WTC11 (cell line): ENCODE measurements around the gene NKAIN2.

Source experiments
- CBFB ChIP-seq: sonication (generic); formaldehyde crosslinking; IDR thresholded peaks from 2 replicates; pipeline ENCODE4 v1.8.1; 2022; ENCODE audit warnings: mild to moderate bottlenecking, low read depth, missing genetic modification reagents
- NR1H2 ChIP-seq: sonication (generic); formaldehyde crosslinking; IDR thresholded peaks from 2 replicates; pipeline ENCODE4 v1.9.0; 2021; ENCODE audit warnings: mild to moderate bottlenecking, moderate library complexity, missing genetic modification reagents
- NR3C1 ChIP-seq: sonication (generic); formaldehyde crosslinking; conservative IDR thresholded peaks from 2 replicates; pipeline ENCODE4 v1.8.1; 2023; ENCODE audit warnings: low read depth, mild to moderate bottlenecking, missing genetic modification reagents
- TCF7 ChIP-seq: sonication (generic); formaldehyde crosslinking; IDR thresholded peaks from 2 replicates; pipeline ENCODE4 v1.8.0; 2022; ENCODE audit warnings: mild to moderate bottlenecking, low read depth, missing genetic modification reagents, moderate library complexity
- TEAD1 ChIP-seq: sonication (generic); formaldehyde crosslinking; IDR thresholded peaks from 2 replicates; pipeline ENCODE4 v1.8.0; 2022; ENCODE audit warnings: mild to moderate bottlenecking, missing genetic modification reagents
- TEAD4 ChIP-seq: sonication (generic); formaldehyde crosslinking; IDR thresholded peaks from 2 replicates; pipeline ENCODE4 v1.8.0; 2022; ENCODE audit warnings: mild to moderate bottlenecking, missing genetic modification reagents
- TF ChIP-seq, protein P1 (sequence below): fragments of 200-600 bp; IDR thresholded peaks from 2 replicates; pipeline ENCODE4 v1.8.0; 2022; ENCODE audit warnings: antibody characterized with exemption

DNA sequence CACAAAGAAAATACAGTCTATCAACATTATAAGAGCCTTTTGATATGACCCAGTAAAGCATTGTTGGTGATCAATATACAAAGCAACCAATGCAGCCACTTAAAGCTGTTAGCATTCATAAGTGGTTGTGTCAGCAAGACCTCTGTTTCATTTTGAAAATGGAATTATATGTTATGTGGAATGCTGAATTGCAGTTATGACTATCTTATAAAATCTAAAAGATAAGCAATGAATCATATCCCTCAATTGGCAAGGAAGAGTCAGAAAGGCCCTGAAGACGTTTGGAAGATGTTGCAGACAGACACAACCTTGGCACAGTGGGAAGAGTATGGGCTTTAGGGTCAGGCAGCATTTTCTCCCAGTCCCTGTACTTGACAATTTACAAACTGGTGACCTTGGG is 1064.8 kb downstream of the NKAIN2 start:
- TF ChIP-seq TEAD1 (CRISPR knock-in tag) (no peak), TCF7 (CRISPR knock-in tag) (no peak), CBFB (CRISPR knock-in tag) (no peak), TEAD4 (CRISPR knock-in tag) (no peak), NR3C1 (CRISPR knock-in tag) (no peak), NR1H2 (CRISPR knock-in tag) (no peak)
- TF ChIP-seq, protein P1, sequence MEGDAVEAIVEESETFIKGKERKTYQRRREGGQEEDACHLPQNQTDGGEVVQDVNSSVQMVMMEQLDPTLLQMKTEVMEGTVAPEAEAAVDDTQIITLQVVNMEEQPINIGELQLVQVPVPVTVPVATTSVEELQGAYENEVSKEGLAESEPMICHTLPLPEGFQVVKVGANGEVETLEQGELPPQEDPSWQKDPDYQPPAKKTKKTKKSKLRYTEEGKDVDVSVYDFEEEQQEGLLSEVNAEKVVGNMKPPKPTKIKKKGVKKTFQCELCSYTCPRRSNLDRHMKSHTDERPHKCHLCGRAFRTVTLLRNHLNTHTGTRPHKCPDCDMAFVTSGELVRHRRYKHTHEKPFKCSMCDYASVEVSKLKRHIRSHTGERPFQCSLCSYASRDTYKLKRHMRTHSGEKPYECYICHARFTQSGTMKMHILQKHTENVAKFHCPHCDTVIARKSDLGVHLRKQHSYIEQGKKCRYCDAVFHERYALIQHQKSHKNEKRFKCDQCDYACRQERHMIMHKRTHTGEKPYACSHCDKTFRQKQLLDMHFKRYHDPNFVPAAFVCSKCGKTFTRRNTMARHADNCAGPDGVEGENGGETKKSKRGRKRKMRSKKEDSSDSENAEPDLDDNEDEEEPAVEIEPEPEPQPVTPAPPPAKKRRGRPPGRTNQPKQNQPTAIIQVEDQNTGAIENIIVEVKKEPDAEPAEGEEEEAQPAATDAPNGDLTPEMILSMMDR: no peak
